GM21528 (cell line): ENCODE measurements around the gene BICD1.

Experiments used
- ATAC-seq: cut with Tn5 transposase; IDR thresholded peaks from one replicate; pipeline ENCODE4 v1.9.1; 2021; ENCODE audit warnings: mild to moderate bottlenecking, moderate library complexity; ENCODE audit not compliant: unreplicated experiment, low FRiP score

Gene BICD1

GRCh38 chr12:32100888-32101287 lies 5.8 kb upstream of the BICD1 start:
- ATAC-seq = no peak

- ATAC-seq = no peak
These were observed 4.4 kb upstream of the BICD1 start for GRCh38 chr12:32102234-32102633.

GRCh38 chr12:32104572-32105355 lies 1.9 kb upstream of the BICD1 start:
- ATAC-seq = no peak

- ATAC-seq = no peak
These were observed 596 bp upstream of the BICD1 start for GRCh38 chr12:32105986-32106516.

- peak; percentile 27 for ATAC-seq
These were observed 966 bp downstream of the BICD1 start for GRCh38 chr12:32107359-32108267.

- ATAC-seq = no peak
These were observed 2.1 kb downstream of the BICD1 start for GRCh38 chr12:32108787-32109186.

- no peak for ATAC-seq
These were observed 3.8 kb downstream of the BICD1 start for GRCh38 chr12:32110417-32110816.

GRCh38 chr12:32110942-32111341 lies 4.3 kb downstream of the BICD1 start:
- ATAC-seq = no peak

GRCh38 chr12:32115404-32116104 lies 8.9 kb downstream of the BICD1 start:
- no peak for ATAC-seq

- no peak for ATAC-seq
These were observed 10.2 kb downstream of the BICD1 start for GRCh38 chr12:32116897-32117296.

GRCh38 chr12:32117316-32117715 lies 10.7 kb downstream of the BICD1 start:
- ATAC-seq = no peak

GRCh38 chr12:32118806-32119205 lies 12.2 kb downstream of the BICD1 start:
- ATAC-seq = no peak

GRCh38 chr12:32120419-32120818 lies 13.8 kb downstream of the BICD1 start:
- peak; percentile 61 for ATAC-seq

GRCh38 chr12:32124637-32125036 lies 18.0 kb downstream of the BICD1 start:
- no peak for ATAC-seq

GRCh38 chr12:32125455-32126084 lies 18.9 kb downstream of the BICD1 start:
- ATAC-seq = no peak

GRCh38 chr12:32126720-32127119 lies 20.1 kb downstream of the BICD1 start:
- no peak for ATAC-seq

- ATAC-seq = no peak
These were observed 25.0 kb downstream of the BICD1 start for GRCh38 chr12:32131666-32132065.

GRCh38 chr12:32134101-32134888 lies 27.6 kb downstream of the BICD1 start:
- peak; percentile 62 for ATAC-seq

GRCh38 chr12:32135967-32136366 lies 29.3 kb downstream of the BICD1 start:
- no peak for ATAC-seq
